Activated CD4-positive, alpha-beta T cell treated with anti-CD3 and anti-CD28 coated beads, Interleukin-2, amount 50 U/mL, for 4 hours (primary cell): Measurements from ENCODE around the gene BTBD7.
"Not testable (repeated sequence)": the region's sequence is repeated elsewhere in the genome, so short reads cannot be mapped to it uniquely, and the experiment has no call there.

Experiments used
- DNase-seq, 2 experiments: peaks; one replicate each; pipeline ENCODE4 v3.0.0-alpha.2; 2020

The BTBD7 gene

DNA sequence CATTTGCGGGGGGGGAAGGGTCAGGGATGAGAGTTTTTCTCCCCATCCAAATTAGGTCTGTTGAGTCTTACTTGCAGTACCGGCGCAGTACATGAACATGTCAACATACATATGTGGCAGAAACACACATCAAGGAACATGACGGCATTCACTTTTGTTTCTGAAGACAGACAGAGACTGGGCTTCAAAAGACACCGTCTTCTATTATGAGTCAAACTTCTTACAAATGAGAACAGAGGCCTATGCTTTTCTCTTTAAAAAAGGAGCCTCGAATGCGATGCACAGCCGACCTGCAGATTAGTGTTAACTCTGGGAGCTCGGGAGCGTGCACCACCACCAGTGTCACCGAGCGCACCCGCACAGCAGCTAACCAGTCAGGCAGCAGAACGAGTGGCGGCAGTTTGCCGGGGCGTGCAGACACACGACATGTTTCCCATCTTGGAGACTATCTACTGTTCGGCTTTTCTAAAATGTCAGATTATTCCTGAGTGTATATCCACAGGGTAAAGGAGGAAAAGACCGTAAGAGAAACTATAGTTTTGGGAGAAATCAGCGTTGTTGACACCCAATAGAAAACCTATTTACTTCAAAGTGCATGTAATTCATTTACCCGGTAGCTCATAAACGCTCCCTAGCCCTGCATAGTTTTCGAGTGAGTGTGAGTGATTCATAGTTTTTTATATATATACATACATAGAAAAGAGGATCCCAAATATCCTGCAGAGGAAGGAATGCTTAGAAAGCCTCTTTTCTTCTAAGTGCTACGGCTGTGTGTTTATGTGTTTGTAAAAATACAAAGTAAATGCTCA is 92.8 kb downstream of the BTBD7 start:
- no peak for DNase-seq

DNA sequence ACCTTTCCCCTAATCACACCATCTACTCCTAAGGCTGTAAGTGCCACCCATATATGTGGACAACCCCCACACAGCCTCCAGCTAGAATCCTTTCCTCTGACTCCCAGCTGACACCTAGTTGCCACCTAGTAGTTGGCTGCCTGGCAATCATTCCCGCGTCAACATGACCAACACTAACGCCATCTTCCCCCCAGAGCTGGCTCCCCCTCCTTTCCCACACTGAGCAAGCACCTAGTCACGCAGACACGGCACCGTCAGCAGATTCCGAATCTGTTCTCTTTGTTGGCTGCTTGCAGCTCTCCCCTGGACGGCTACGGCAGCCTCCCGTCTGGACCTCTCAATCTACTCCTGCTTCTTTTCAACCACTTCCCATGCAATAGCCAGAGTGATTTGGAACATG is 98.0 kb downstream of the BTBD7 start:
- no peak for DNase-seq

DNA sequence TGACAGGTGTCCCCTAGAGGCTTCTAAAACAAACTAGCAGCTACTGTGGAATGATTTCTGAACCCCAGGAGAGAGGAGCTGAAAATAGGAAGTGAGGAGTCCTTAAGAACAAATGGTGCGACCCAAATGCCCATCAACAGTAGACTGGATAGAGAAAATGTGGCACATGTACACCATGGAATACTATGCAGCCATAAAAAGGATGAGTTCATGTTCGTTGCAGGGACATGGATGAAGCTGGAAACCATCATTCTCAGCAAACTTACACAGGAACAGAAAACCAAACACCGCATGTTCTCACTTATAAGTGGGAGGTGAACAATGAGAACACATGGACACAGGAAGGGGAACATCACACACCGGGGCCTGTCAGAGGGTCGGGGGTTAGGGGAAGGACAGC is 99.8 kb downstream of the BTBD7 start:
- DNase-seq = not testable (repeated sequence)

DNA sequence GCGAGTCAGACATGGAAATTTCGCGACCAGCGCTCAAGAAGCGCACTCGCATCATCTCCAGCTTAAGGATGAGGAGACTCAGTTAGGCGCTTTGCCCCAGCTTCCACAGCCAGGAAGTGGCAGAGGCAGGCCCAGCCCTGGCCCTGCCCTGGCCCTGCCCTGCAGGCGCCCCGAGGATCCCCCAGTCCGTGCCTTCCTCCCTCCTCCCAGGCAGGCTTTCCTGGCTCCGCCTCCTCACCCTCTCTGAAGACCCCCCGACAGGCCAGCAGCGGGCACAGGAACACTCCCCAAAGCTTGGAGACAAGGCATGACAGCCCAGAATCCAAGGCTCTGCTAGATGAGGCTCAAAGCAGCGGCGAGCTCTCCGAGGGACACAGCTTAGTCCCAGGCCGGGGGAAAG is 100.7 kb downstream of the BTBD7 start:
- no peak for DNase-seq

DNA sequence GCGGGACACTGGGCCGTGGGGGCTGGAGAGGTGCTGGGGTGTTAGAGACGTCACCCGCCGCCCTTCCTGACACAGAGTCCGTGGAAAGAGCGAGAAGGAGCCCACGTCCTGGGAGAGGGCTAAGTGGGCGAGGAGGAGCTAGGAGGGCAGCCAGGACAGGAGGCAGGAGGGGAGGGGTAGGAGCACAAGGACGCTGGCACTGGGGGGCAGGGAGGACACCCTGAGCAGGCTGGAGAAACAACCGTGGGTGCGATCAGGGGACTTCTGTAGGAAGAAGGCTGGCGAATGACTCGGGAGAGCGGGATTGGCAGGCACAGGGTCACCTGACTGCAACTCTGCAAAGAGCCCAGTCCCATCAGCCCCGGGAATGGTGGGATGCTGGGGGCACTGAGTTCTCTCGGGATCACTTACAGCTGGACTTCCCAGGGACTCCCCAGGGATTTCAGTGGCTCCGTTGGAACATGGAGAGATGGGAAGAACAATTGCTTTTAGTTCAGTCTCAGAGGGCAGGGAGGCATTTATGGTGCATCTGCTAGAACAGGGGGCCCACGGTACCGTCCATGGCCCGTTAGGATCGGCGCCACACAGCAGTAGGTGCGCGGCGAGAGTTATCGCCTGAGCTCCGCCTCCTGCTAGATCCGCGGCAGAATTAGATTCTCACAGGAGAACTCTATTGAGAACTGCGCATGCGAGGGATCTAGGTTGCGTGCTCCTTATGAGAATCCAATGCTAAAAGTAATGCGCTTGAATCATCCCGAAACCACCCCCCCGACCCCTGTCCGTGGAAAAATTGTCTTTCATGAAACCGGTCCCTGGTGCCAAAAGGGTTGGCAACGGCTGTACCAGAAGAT is 101.5 kb downstream of the BTBD7 start:
- DNase-seq = no peak

DNA sequence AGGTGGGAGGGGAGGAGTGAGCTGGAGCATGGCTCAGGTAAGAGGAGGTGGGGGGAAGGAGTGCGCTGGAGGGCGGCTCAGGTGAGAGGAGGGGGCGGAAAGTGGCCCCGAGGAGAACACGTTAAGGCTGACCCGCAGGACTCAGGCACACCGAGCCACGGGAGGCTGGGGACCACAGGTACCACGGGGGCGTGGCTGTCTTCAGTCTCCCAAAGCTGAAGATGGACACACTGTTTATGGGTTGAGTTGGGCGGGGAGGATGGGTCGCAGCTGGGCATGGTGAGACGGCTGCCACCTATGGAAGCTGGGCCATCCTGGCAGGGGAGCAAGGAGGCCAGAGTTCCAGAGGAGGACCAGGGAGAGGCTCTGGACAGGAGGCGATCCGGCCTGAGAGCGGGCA is 102.3 kb downstream of the BTBD7 start:
- no peak for DNase-seq

DNA sequence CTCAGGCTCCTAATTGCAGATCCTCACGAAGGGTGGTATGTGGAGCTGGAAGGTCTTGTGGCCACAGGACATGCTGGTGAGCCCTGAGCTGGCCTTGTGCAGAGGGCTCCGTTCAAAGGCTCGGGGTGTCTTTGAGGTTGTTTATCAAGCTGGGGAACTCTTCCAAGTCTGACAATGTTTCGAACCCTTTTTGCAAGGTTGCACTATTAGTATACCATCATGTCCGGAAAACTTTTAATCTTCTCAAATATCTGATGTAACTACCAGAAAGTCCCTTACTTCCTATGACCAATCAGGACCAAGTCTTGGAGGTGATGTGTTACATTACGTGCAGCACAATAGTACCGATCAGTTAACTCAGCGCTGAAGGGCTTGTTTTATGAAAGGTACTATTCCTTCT is 104.3 kb downstream of the BTBD7 start:
- no peak for DNase-seq

DNA sequence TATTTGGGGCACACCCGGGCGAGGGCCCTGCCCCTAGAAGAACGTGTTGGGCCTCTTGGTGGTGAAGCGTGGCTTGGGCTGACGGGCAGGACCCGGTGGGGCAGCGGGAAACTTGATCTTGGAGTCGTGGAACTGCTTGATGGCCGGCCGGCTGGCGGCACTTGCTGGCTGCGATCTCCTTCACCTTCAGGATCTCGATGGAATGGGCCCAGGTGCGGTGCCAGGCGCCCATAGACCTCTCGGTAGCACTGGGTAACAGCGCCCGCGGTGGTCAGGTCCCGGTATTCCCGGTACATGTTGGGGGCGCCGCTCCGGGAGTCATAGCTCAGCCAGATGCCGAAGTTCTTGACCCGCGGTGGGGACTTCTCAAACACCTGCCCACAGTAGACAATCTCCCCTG is 109.3 kb downstream of the BTBD7 start:
- no peak for DNase-seq

DNA sequence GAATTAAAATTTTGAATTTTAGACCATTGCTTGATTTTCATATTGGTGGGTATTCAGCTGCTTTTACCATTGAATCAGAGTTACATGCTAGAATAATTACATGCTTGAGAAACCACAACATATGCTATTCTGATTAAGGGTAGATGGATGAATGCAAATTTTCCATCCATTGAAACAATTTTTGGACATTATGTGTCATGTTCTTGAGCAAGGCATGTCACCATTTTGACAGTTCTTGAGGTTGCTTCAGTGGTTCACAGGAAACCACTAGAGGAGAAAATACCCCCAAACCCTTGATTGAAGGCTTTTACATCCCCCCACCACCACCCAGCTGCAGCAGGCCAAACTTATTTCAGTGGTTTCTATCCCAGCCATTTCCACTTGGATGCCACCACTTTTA is 112.3 kb downstream of the BTBD7 start:
- no peak for DNase-seq

DNA sequence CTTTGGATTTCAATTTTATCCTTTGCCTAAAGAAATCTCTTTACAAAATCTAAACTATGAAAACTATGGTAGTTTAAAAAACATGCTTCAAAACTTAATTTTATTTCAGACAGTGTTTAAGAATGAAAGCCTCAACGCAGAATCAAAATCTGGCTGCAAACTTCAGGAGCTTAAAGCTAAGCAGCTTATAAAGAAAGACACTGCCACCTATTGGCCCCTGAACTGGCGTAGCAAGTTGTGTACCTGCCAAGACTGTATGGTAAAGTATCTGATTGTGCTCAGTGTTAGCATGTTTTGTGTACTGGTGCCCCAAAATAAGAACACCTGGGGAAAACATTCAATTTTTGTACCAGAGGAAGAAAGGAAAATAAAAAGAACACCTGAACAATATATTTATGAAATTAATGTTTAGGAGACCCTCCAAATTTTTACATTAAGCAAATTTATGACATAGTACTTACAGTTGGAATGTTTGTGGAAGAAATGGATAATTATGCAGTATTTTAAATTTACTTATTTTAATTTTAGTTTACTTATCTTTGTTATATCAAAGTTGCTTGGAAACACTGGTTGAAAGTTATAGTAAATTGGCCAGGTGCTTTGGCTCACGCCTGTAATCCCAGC is 113.6 kb downstream of the BTBD7 start:
- DNase-seq = peak; percentile 40 to 53

DNA sequence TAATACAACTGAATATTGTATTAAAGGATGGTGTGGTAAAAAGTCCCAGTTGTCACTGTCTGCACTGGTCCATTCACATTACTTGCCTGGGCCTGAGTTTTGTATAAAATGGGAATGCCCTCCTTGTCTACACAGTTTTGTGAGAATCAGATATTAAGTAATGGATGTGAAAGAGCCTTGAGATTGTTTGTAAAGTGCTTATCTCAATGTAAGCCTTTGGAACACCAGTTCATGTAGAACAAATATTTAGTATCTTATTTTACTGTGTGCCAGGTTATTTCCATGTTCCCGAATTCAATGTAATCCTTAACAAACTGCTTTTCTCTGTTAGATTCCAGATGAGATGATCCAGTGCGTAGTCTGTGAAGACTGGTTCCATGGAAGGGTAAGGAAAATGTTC is 118.2 kb downstream of the BTBD7 start:
- DNase-seq = no peak

DNA sequence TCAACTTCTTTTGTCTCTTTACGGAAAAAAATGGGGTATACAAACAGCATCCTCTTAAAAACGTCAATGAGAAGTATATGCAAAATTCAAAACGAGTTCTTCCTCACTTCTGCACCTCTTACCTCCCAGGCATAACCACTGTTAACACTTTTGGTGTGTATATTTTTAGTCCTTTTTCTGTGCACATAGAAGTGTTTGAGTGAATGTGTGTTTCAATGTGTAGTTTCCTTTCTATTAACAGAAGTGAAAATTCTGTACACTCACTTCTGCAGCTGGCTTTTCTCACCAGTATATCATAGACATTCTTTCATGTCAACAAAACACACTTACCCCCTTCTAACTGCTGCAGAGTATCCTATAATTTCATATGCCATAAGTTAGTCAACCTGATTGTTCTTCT is 120.4 kb downstream of the BTBD7 start:
- DNase-seq = no peak

DNA sequence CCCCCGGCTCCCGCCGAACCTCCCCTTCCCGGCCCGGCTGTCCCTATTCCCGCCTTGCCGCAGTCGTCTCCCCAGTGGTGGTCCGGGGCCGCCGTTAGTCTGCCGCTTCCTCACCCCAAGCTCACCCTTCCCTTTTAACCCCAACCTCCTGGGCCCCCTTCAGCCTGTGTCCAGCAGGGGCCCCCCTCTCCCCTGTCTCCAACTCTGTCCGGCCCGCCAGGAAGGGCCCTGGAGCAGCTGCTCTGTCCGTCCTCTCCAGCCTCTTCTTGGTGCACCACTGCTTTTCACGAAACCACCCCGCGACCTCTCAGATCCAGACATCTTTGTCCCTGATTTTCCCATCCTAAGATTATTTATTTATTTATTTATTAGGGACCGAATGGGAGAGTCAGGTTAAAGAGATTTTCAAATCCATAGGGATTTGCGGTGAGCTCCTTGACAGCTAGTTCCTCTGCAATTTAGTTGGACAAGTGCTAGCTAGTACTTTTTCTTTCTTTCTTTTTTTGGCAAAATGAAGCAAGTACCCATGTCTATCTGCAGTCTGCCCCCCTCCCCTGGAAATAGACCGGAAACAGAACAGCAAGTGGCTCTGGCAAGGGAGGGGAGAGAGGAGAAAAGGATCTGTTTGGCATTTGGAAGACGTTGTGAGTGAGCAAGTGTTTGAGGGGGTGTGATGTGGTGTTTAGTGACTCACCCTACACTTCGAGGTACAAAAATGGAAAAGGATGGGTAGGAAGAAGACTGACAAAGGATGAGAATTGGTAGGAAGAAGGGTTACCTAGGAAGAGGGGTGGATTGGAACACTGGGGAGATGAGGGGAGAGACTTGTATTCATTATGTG is 125.1 kb downstream of the BTBD7 start:
- DNase-seq = peak in 1 of 2 experiments; percentile 9

DNA sequence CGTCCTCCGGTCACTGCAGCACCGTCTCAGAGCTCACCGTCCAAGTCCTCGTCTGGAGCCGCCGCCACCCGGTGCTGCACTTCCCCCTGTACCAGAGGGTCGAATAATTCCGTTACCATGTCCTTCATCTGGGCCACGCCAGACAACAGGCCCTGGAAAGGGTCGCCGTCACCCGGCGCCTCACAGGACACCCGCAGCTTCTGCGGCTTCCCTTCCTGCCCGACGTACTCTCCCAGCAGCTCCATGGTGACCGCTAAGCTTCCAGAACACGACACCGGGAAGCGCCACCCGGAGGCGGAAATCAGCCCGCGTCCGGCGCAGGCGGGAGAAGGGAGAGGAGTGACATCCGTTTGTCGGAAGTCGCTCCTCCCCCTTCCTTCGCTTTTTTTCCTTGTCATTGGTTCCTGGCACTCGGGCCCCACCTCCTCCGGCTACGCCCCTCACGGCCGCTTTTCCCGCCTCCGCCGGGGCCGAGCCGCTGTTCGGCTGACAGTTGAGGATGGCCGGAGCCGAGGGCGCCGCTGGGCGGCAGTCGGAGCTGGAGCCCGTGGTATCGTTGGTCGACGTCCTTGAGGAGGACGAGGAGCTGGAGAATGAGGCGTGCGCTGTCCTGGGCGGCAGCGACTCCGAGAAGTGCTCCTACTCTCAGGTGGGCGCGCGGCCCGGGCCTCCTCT is 125.9 kb downstream of the BTBD7 start, which contains the start of the genes GON7 and UBR7:
TSS of gene GON7 (minus strand) at position 273 of the 675 bp plus-strand sequence. CDS start at position 245, 28 bp downstream.
TSS of gene UBR7 (plus strand) at position 464 of the 675 bp plus-strand sequence. CDS start at position 500, 36 bp downstream.
- peak; percentile 79 to 80 for DNase-seq

DNA sequence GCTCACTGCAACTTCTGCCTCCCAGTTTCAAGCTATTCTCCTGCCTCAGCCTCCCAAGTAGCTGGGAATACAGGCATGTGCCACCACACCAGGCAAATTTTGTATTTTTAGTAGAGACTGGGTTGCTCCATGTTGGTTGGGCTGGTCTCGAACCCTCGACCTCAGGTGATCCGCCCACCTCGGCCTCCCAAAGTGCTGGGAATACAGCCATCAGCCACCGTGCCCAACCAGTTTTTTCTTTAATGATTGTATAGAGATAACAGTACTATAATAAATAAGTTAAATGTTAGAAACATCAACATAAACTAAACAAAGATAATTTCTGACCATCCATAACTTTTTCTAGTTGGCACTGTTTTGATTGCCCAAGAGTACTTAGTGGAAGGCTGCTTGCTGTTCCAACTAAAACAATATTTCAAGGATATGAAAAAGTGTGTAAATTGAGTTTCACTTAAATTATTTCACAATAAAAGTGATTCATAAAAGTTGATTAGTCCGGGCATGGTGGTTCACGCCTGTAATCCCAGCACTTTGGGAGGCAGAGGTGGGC is 131.6 kb downstream of the BTBD7 start:
- no peak for DNase-seq

DNA sequence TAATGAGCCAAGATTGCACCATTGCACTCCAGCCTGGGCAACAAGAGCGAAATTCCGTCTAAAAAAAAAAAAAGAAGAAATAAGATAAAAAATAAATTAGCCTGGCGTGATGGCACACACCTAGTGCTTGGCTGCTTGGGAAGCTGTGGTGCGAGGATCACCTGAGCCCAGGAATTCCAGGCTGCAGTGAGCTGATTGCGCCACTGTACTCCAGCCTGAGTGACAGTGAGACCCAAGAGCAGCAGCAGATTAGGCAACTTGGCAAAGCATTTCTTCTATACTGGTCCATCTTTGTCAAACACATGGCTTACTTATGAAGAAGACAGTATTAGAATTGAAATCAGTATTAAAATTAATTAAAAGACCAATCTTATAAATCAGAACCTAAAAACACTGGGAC is 132.3 kb downstream of the BTBD7 start:
- no peak for DNase-seq

DNA sequence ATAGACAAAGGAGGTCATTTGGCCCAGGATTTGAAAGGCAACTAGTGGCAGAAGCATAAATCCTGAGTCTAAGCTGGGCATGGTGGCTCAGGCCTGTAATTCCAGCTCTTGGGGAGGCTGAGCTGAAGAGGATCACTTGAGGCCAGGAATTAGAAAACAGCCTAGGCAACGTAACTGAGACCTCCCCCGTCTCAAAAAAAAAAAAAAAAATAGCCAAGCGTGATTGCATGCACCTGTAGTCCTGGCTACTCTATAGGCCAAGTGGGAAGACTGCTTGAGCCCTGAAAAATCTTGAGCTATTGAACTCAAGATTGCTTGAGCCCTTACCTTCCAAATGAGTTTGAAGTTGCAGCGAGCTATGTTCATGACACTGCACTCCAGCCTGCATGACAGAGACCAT is 133.8 kb downstream of the BTBD7 start:
- no peak for DNase-seq

DNA sequence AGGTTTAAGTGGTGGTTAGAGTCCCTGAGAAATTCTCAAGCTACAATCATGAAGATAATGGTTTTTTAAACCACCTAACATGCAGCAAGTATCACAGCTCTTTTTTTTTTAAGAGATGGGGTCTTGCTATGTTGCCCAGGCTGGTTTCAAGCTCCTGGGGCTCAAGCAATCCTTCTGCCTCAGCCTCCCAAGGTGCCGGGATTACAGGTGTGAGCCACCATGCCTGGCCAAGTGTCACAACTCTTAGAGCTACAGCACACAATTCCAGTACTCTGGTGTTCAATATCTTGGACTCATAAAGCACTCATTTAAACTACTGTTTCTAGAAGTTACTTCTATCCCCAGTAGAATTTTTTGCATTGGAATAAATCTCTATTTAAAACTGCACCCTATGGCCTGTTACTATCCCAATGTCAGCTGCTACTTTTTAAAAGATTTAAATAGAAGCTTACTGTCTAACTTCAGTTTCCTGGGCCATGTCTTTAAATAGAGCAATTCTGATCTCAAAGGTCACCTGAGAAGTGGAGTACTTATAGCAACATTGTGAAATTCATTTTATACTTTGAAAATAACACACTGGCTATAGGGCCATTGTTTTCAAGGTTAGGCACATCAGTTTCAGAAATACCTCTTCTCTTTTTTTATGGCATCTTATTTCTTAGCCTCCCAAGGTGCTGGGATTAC is 137.4 kb downstream of the BTBD7 start:
- no peak for DNase-seq
